Hematopoietic multipotent progenitor cell (in vitro differentiated cells): ENCODE data around the gene ADGRF1. TPM values are rescaled to one million over a fixed set of nuclear protein-coding genes. Genes with fewer than 3 reads are reported as not detected.
"Not testable (repeated sequence)": the region's sequence is repeated elsewhere in the genome, so short reads cannot be mapped to it uniquely, and the experiment has no call there.

Experiments
- DNase-seq, 3 donors: peaks; one replicate each; pipeline ENCODE4 v3.0.0-alpha.2; 2011 to 2015; ENCODE audit warnings: low read depth in 2 of 3, low spot score in 2 of 3
- total RNA-seq: library from RNA; depleted of rRNA; stranded (reverse); fragments of >200 nt; gene quantifications from one replicate; pipeline ENCODE4 v1.2.3, GENCODE V29; 2012

The ADGRF1 gene
- total RNA-seq, 1 donor: 0.27 TPM

DNA sequence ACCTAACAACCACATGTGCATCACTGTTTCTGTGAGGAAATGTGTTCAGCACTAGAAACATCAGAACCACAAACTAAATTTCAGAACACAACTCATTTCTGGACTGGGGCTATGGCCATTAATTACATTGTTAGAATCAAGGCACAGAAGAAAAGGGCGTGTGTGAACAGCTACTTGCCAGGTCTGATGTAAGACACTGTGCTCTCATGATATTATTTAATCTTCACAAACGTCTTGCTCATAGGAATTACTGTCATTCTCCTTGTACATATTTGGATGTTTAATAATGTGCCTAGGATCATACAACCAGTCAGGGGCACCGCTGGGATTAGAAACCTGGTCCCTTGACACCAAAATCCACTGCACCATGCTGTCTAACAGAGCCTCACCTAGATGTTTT lies 14.8 kb downstream of the ADGRF1 start:
- DNase-seq: no peak

DNA sequence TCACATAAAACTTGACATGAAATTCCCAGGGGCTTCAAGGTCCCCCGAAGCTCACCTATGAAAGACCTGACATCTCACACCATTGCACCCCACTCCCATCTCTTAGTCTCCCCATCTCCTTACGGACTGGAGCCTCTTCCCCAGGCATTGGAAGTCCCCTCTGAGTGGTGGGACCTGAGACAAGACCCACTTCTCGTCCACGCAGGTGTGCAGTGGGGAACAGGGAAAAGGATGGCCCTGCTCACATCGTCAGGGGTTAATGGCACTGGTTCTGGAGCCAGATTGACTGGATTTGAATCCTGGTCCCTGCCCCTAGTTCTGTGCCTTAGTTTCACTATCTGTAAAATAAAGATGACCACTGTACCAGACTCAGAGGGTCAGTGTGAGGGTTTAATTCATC lies 15.5 kb downstream of the ADGRF1 start:
- no peak for DNase-seq

- peak in 1 of 3 donors; percentile 26 for DNase-seq
Measured at GRCh38 chr6:47023573-47023972, 18.6 kb downstream of the ADGRF1 start.

GRCh38 chr6:47022191-47022590 lies 19.9 kb downstream of the ADGRF1 start:
- DNase-seq: no peak

DNA sequence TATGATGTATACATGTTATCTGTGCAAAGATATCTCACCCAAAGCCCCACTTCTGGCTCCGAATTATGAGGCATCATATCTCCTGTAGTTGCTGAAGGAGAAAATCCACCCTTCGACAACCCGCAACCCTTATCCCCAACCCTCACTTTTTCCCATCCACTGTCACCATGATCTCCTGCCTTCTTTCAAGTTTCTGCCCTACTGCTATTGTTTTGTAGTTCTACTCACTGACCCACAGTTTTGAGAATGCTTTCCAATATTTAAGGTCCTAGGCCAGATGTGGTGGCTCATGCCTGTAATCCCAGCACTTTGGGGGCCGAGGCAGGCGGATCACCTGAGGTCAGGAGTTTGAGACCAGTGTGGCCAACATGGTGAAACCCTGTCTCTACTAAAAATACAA lies 22.2 kb downstream of the ADGRF1 start:
- DNase-seq: no peak

GRCh38 chr6:47016909-47017308 lies 25.2 kb downstream of the ADGRF1 start:
- no peak for DNase-seq

DNA sequence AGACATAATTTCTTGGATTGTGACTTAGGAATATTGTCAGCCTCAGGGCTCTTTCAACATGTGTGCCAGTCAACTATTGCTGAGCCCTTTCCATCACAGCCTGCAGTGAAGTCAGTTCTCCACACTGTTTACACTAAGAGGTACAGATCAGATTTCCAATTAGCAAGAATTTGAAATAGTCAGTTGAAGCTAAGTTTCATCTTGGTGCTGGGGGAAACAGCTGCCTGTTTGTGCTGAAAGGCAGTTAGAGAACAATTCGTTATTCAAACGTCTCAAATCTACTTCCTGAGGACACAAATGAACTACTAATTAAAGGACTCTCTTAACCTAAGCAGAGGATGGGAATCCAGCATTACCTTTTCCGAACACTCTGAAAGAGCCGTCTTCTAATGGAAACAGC lies 25.9 kb downstream of the ADGRF1 start:
- DNase-seq: peak in 1 of 3 donors; percentile 68

DNA sequence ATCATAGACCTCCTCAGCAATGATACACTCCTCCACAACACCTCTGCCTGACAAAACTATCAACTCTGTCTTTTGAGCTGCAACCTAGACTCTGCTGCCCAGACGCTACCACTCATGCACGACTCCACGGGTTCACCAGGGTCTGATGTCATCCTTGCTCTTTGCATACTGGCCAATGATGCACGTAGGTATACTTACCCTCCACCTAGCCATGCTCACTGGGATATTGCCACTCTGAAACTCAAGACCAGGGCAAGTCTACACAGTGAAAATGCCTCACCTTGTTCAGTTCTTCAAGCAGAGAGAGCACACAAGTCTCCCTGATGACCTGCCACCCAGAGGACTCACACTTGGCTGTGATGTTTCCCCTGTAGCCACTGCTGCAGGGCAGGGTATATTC lies 27.7 kb downstream of the ADGRF1 start:
- no peak for DNase-seq

GRCh38 chr6:47009583-47009982 lies 32.5 kb downstream of the ADGRF1 start:
- no peak for DNase-seq

DNA sequence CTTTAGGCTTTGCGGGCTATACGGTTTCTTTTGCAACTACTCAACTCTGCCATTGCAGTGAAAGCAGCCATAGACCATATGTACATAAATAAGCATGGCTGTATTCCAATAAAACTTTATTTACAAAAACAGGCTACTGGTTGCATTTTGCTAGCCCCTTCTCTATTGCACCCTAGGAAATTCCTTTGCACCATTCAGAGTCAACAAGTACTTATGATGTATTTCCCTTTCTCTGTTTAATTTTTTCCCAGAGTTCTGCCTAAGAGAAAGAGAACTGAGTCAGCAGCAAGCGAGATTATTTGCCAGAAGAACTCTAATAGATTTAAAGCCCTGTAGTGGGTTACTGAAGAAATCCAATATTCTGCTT lies 33.8 kb downstream of the ADGRF1 start:
- DNase-seq: no peak

- no peak for DNase-seq
Measured at GRCh38 chr6:47007657-47008396, 34.3 kb downstream of the ADGRF1 start.

- no peak for DNase-seq
Measured at GRCh38 chr6:47005486-47005885, 36.6 kb downstream of the ADGRF1 start.

- peak in 1 of 3 donors; percentile 10 for DNase-seq
Measured at GRCh38 chr6:47004463-47004862, 37.7 kb downstream of the ADGRF1 start.

DNA sequence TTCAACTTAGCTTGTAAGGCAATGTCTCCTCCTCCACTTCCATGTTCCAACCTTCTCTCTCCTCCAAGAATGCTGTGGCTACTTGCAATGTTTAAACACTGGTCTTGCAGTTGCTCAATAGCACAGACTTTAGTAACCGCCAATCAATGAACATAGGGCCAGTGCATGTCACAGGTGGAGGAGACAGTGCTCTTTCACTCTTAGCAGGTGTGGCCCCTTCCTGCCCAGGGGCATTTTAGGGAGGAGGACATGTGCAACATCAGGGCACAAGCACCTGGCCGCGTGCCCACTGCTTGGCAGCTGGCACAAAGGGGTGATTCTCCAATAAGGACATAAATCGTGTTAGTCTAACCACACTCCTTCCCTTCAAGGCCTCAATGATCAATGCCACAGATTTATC lies 41.3 kb downstream of the ADGRF1 start:
- no peak for DNase-seq

GRCh38 chr6:46998436-46999017 lies 43.6 kb downstream of the ADGRF1 start:
- DNase-seq: no peak

DNA sequence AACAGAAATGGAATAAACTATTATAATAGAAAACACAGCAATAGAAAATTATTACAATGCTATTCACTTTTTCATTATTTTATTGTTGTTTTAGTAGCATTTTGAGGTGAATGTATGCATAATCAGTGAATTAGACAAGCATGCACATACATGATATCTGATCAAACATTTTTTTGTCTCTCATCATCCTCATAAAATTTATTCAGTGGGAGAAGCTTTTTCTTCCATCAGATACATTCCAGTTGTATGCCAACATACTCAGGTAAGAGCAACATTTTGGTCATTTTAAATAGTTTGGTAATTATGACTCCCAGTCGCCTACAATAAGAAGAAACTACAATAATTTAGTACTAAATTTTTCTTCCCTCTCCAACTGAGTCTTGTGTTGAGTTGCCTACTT lies 44.5 kb downstream of the ADGRF1 start:
- DNase-seq: no peak

GRCh38 chr6:46996860-46997641 lies 45.1 kb downstream of the ADGRF1 start:
- DNase-seq: no peak

- no peak for DNase-seq
Measured at GRCh38 chr6:46994933-46995332, 47.2 kb downstream of the ADGRF1 start.

GRCh38 chr6:46993846-46994245 lies 48.3 kb downstream of the ADGRF1 start:
- DNase-seq: no peak

DNA sequence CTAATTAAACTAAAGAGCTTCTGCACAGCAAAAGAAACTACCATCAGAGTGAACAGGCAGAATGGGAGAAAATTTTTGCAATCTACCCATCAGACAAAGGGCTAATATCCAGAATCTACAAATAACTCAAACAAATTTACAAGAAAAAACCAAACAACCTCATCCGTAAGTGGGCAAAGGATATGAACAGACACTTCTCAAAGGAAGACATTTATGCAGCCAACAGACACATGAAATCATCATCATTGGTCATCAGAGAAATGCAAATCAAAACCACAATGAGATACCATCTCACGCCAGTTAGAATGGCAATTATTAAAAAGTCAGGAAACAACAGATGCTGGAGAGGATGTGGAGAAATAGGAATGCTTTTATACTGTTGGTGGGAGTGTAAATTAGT lies 49.7 kb downstream of the ADGRF1 start:
- not testable (repeated sequence) for DNase-seq

DNA sequence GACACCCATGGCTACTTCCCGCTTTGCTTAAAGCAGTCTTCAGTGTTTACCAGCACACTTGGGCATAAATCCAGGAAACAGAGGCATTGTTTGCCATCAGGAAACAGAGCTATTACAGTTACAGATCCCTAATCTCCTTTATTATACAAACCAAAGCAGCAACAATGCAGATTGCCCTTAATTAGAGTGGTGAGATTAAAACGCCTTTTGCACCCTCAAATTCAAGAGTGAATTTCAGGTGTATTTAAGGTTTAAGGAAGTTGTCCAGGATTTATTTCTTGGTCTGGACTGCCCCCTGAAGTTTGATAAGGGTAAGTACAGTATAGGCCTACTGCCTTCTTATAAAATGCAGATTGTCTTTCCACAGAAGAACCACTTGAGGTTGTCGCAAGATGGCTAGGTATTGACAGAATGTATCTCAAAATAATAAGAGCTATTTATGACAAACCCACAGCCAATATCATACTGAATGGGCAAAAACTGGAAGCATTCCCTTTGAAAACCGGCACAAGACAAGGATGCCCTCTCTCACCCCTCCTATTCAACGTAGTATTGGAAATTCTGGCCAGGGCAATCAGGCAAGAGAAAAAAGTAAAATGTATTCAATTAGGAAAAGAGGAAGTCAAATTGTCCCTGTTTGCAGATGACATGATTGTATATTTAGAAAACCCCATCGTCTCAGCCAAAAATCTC lies 51.2 kb downstream of the ADGRF1 start:
- peak in 2 of 3 donors; percentile 67 to 92 for DNase-seq
